ENCODE data around the gene PTPRJ. TPM values are rescaled to one million over a fixed set of nuclear protein-coding genes. Genes with fewer than 3 reads are reported as not detected.

Gene PTPRJ
- total and polyA plus RNA-seq, 9 of the 15 experiments (the other 6 are each of a cell fraction or from before 2014, with no cell fraction given): 0.56 to 10.7 (median 4.8) TPM

GRCh38 chr11:47943721-47944586 lies 36.4 kb upstream of the PTPRJ start (continued):
- peak; percentile 39; the same call in 1 of the 2 replicates for TF ChIP-seq MGA (IDR thresholded peaks at IDR 0.05)
- TF ChIP-seq ZNF76 (CRISPR knock-in tag; IDR thresholded peaks at IDR 0.05; ENCODE audit: borderline replicate concordance): no peak
- TF ChIP-seq, protein P1, sequence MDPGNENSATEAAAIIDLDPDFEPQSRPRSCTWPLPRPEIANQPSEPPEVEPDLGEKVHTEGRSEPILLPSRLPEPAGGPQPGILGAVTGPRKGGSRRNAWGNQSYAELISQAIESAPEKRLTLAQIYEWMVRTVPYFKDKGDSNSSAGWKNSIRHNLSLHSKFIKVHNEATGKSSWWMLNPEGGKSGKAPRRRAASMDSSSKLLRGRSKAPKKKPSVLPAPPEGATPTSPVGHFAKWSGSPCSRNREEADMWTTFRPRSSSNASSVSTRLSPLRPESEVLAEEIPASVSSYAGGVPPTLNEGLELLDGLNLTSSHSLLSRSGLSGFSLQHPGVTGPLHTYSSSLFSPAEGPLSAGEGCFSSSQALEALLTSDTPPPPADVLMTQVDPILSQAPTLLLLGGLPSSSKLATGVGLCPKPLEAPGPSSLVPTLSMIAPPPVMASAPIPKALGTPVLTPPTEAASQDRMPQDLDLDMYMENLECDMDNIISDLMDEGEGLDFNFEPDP (CRISPR knock-in tag; IDR thresholded peaks at IDR 0.05): no peak
- TF ChIP-seq RBBP5 (IDR thresholded peaks at IDR 0.05; ENCODE audit: borderline replicate concordance, insufficient read depth, low read length, poor library complexity, severe bottlenecking): peak; percentile 45
- no peak for TF ChIP-seq SNIP1 (IDR thresholded peaks at IDR 0.05; ENCODE audit: low read depth)
- TF ChIP-seq NBN (IDR thresholded peaks at IDR 0.05; ENCODE audit: low read depth): peak; percentile 49; the same call in 1 of the 2 replicates

Measured in K562 (cell line).